Fibroblast of mammary gland (primary cell): ENCODE measurements around the gene MB.
A peak's percentile ranks its signal among the peaks of the same experiment; 100 is the strongest.
"Not testable (repeated sequence)": the region's sequence is repeated elsewhere in the genome, so short reads cannot be mapped to it uniquely, and the experiment has no call there.

Source experiments
- DNase-seq: peaks from one replicate; pipeline ENCODE4 v3.0.0-alpha.2; 2010; ENCODE audit warnings: low read depth
- H3K4me3 ChIP-seq: 2 replicates; pipeline ENCODE4 v1.5.1; 2011; ENCODE audit warnings: low read depth, mild to moderate bottlenecking, low read length, moderate library complexity; ENCODE audit not compliant: control insufficient read depth
- CTCF ChIP-seq: conservative IDR thresholded peaks from 2 replicates; pipeline ENCODE4 v1.5.1; 2011; ENCODE audit warnings: low read depth, low read length, inconsistent platforms; ENCODE audit not compliant: control insufficient read depth, insufficient read depth

MB gene

GRCh38 chr22:35624547-35624946 is 7.4 kb upstream of the MB start:
- no peak for TF ChIP-seq CTCF
- no peak overlapping the region for H3K4me3 ChIP-seq
- no peak for DNase-seq

DNA sequence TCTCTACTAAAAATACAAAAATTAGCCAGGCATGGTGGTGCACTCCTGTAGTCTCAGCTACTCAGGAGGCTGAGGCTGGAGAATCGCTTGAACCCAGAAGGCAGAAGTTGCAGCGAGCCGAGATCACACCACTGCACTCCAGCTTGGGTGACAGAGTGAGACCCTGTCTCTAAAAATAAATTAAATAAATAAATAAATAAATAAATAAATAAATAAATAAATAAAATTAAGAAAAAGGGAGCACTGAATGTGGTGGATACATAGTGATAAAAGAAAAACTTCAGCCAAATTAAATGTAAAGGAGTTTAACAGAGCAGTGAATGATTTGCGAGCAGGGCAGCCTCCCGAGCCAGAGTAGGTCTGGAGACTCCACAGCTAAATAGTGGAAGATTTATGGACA is 6.8 kb upstream of the MB start:
- H3K4me3 ChIP-seq, DNase-seq: not testable (repeated sequence)

DNA sequence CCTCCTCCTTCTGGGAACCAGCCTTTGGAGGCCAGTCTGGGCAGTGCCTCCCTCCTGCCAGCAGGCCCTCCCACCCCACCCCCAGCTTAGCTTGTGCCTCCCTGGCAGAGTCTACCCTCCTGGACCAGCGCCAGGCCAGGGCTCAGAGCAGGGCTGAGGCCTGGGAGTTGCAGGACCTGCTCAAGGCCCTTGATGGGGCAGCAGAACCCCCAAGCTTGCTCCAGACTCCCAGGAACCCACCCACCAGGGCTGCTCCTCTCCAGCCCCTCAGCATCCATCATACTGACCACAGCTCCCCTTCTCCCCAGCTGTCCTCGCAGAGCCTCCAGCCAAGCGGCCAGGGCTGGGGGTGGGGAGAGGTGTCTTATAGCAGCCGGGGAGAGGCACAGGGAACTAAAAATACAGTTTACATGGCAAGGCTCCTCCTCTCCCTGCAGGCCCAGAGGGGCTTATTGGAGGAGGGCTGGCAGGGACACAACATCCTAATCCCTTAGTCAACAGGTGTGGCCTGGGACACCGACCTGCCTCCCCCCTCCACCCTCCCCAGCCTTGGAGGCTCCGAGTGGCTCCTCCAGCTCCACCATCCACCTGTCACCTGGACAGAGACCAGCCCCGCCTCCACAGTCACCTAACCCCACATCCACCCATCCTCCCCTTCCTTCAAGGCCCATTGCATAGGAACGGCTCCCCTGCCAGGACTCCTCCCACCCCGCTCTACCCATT is 5.2 kb upstream of the MB start:
- TF ChIP-seq CTCF: no peak
- DNase-seq: no peak

GRCh38 chr22:35621451-35621850 is 4.3 kb upstream of the MB start:
- no peak for TF ChIP-seq CTCF
- peak; percentile 56 for DNase-seq
- no peak overlapping the region for H3K4me3 ChIP-seq

More for the DNA sequence above, 5.2 kb upstream of the MB start:
- H3K4me3 ChIP-seq: no peak overlapping the region

GRCh38 chr22:35620624-35621251 is 3.6 kb upstream of the MB start:
- no peak for TF ChIP-seq CTCF
- DNase-seq: peak; percentile 38
- no peak overlapping the region for H3K4me3 ChIP-seq

DNA sequence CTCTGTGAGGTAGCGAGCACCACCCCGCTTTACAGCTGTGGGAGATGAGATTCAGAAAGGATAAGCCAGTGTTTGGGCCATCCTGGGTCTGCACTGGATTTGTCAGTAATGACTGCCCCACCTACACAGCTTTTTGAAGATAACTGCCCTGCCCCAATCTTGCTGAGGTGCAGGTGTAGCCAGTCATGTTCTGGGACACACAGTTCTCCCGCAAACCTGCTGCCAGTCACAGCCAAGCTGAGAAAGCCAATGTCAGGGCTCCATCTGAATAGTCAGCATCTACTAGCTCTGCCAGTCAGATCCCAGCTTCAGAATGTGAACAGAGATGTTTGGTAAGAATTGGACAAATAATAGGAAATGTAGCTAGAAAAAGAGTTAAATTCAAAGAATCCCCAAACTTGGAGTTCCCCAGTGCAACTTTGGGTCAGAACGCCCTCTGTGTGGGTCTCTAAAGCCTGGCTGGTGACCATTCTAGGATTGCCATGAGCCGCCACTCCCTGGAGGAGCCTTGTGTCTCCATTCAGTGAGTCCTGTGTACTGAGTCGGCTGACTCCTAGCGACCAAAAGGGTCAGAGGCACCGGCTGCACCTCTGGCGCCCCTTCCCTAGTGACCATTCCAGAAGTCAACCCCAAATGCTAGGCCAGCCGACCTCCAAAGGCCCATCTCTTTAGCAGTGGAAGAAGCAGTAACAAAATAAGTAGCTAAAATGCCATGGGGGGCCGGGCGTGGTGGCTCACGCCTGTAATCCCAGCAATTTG is 2.4 kb upstream of the MB start:
- TF ChIP-seq CTCF: no peak
- DNase-seq: no peak
- H3K4me3 ChIP-seq: no peak overlapping the region
